ENCODE results near the gene ZNF536.
"Not testable (repeated sequence)": the region's sequence is repeated elsewhere in the genome, so short reads cannot be mapped to it uniquely, and the experiment has no call there.

Gene ZNF536

DNA sequence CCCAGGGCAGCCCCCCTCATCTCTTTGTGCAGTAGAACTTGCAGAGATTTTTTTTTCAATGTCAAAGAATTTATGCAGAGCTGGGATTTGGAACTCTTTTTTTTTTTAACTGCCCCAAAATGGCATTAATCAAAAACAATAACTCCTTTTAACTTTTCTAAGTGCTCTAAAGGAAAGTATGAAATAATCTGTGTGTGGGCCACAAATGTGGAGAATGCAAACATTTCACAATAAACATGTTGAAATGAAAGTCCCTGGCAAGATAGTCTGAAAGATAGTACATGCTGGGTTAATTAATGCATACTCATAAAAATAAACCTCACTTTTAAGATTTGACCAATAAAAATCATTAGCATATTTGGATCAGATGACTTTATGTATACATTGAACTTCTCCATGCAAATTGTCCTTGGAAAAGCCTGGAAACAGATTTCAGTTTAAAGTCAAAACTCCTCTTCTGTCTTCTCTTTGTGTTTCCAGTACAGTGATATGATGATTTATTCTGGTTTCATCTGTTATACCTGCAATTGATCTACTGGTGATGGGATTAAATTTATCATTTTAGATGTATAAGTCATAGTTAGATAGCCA lies 30.5 kb upstream of the ZNF536 start:
- no peak for DNase-seq (ENCODE audit: low read depth in 3 of 3)

DNA sequence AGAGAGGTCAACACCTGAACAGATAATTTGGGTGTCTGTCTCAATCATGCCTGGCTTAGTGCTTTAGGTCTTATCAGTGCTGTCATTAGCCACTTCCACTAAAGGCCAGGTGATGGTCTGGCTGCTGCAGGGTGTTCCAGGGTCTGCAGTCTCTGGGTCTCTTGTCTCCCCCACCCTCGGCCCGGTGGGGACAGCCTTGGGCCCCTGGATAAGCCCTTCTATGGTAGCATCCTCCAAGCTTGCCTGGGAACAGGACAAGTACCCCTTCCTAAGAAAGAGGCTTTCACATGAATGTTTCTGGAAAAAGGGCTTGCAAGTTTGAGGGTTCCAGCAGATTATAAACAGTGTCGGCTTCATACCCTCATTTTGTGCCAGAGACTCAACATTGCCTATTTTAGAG lies 29.3 kb upstream of the ZNF536 start:
- DNase-seq (ENCODE audit: low read depth in 3 of 3): no peak

DNA sequence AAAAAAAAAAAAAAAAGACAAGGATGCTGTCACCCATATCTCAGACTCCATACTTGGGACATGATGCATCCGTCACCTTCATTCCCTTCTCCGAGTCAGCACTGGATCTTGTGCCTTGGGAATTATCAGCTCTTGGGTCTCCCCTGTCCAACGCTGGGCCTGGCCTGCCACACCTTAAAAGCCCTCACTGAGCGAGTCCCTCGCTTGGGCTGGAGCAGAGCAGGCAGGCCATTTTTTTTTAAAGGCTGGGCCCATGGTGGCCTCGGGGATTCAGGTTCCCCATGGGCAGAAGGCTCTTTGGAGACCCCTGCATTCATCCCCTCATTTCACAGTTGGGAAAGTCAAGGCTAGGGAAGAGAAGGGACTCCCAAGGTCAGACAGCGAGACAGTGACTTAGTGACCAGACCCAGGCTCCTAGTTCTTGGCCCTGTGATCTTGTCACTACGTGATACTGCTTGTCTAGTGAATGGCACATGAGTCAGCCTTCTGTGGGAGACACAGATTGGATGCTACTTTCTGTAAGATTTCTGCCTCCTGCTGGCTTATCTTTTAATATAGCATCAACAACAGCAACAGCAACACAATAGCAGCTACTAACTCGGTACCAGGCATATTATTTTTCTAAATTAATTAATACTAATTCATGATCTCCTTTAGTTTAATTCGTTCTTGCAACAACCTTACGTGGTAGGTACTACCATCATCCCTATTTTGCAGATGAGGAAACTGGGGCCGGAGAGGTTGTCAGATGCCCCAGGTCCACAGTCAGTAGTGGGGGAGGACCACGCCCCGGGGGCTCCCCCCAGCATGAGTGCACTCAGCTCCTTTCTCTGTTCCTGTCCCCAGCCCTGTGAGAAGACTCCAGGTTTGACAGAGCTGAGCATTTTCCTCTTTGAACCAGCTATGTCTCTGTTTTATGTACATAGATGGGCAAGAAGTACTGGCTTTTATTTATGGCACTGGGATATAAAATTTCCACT lies 27.4 kb upstream of the ZNF536 start:
- DNase-seq (ENCODE audit: low read depth in 3 of 3): no peak

DNA sequence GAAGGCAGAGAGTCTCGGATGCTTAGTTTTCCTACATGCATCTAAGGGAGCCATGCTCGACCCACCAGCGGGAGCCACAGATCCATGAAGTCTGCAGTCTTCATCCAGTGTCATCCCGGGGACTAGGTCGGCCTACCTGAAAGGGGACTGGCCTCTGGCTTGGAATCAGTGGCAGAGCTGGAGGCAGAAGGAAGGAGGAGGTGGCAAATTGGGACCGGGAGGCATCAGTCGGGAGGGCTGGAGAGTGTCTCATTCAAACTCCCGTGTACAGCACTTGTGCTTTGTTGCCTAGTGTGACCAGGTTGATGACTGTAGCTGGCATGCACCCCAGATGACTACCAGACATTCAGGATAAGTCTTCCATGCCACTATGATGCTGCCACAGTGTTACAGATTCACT lies 26.5 kb upstream of the ZNF536 start:
- DNase-seq (ENCODE audit: low read depth in 3 of 3): no peak

DNA sequence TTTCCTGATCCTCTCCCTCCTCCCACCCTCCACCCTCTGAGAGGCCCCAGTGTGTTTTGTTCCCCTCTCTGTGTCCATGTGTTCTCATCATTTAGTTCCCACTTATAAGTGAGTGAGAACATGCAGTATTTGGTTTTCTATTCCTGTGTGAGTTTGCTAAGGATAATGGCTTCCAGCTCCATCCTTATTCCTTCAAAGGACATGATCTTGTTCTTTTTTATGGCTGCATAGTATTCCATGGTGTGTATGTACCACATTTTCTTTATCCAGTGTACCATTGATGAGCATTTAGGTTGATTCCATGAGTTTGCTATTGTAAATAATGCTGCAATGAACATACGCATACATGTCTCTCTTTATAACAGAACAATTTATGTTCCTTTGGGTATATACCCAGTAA lies 25.7 kb upstream of the ZNF536 start:
- not testable (repeated sequence) for DNase-seq (ENCODE audit: low read depth in 3 of 3)

GRCh38 chr19:30349131-30349730 lies 23.0 kb upstream of the ZNF536 start:
- no peak for DNase-seq (ENCODE audit: low read depth in 3 of 3)

DNA sequence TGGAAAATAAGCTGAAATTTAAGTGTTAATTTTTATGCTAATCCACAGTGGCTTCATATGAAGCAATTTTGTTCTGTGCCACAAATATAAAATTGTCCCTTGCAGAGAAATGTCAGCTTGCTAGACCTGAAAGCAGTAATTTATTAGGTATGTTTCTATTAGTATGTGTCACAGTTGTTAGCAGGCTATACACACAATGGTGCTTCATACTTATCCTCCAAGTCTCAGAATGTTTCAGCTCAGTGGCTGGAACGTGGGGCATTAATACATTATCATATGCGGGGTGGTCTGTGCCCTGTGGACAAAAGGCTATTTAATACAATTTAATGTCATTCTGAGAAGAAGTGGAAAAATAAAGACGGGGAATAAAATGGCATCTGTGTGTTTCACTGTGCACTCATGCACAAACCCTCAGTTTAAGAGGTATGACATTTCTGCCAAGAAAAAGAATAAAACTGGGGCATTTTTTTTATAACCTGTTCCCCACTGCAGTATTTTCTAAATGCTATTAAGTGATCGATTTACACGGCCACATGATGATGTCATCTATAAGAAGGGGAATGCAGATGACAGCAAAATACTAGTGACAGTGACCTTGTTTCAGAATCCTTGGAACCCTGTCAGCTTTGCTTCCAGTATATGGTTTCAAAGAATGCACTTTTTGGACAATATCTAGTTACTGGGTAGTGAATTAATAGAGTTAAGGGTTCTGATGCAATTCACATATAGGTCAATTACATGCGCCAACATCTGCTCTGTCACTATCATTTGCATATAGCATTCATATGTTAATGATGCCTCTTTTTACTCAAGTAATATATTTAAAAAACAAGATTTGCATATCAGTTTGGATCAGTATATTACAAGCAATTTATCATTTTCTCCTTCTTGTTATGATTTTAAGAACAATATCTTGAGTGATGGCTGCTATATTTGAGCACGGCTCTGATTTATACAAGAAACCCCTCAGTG lies 21.2 kb upstream of the ZNF536 start:
- DNase-seq (ENCODE audit: low read depth in 3 of 3): no peak

GRCh38 chr19:30351774-30352173 lies 20.4 kb upstream of the ZNF536 start:
- DNase-seq (ENCODE audit: low read depth in 3 of 3): no peak

- no peak for DNase-seq (ENCODE audit: low read depth in 3 of 3)
Observed at GRCh38 chr19:30353394-30353945, 18.7 kb upstream of the ZNF536 start.

- DNase-seq (ENCODE audit: low read depth in 3 of 3): no peak
Observed at GRCh38 chr19:30355586-30355985, 16.6 kb upstream of the ZNF536 start.

GRCh38 chr19:30356951-30357579 lies 15.1 kb upstream of the ZNF536 start:
- DNase-seq (ENCODE audit: low read depth in 3 of 3): no peak

- DNase-seq (ENCODE audit: low read depth in 3 of 3): no peak
Observed at GRCh38 chr19:30357580-30357954, 14.6 kb upstream of the ZNF536 start.

- DNase-seq (ENCODE audit: low read depth in 3 of 3): no peak
Observed at GRCh38 chr19:30358319-30358718, 13.9 kb upstream of the ZNF536 start.

GRCh38 chr19:30358821-30359580 lies 13.2 kb upstream of the ZNF536 start:
- DNase-seq (ENCODE audit: low read depth in 3 of 3): no peak

- DNase-seq (ENCODE audit: low read depth in 3 of 3): no peak
Observed at GRCh38 chr19:30359936-30360335, 12.2 kb upstream of the ZNF536 start.

DNA sequence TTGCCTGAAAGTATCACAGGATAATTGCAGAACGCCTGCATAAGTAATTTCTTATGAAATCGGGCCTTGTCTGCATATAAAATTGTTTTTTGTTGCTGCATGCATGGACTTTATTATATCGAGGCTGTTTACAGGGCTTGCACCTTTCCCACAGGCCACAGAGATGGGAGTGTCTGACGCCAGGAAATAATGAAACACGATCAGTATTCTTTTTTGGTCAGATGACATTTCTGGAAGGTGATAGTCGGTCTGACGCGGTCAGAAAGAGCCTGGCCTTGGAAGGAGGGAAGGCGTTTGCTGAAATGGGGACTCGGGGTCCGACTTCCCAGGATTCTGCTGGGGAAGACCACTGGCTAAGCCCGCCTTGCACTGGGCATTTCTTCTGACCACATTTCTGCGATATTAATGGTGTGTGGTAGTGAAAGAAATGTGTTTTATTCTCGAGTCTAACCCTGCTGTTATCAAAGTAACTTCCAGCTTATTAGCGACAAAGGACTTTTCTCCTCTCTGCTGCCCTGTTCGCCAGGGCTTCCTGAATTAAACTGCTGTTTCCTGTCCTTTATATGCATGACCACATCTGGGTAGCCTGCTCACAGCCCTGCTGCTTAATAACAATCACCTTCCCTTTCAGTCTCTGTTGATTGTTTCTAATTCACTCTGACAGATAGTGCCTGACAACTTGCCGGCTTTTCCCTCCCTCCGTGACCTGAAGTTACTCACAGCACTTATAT lies 11.6 kb upstream of the ZNF536 start:
- DNase-seq (ENCODE audit: low read depth in 3 of 3): no peak

- no peak for DNase-seq (ENCODE audit: low read depth in 3 of 3)
Observed at GRCh38 chr19:30361107-30361447, 11.1 kb upstream of the ZNF536 start.

DNA sequence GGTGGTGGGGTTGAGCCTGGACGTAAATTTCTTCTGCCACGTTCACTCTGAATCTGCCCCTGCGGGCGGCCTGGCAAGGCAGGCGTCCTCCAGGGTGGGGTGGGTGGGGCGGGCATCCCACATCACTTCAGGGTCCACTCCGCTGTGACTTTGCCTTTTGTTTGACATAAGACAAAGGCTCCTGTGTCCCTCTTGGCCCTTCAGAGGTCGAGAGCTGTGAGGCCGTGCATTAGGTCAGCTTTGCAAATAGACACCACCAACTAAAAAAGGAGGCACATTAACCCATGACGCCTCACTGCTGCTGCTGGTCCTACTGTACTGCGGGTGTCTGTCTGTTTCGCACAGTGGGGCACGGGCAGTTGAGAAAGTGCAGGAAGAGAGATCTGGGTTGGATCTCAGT lies 10.5 kb upstream of the ZNF536 start:
- no peak for DNase-seq (ENCODE audit: low read depth in 3 of 3)

GRCh38 chr19:30362156-30362754 lies 9.9 kb upstream of the ZNF536 start:
- DNase-seq (ENCODE audit: low read depth in 3 of 3): no peak
